GM18907 (cell line): ENCODE measurements around the gene HOXB3.

Source experiments
- ATAC-seq: cut with Tn5 transposase; IDR thresholded peaks from one replicate; pipeline ENCODE4 v1.9.1; 2021; ENCODE audit warnings: mild to moderate bottlenecking, moderate library complexity; ENCODE audit not compliant: unreplicated experiment

The HOXB3 gene

GRCh38 chr17:48613862-48614694 is 24.0 kb upstream of the HOXB3 start:
- ATAC-seq: no peak

GRCh38 chr17:48612854-48613691 is 23.0 kb upstream of the HOXB3 start:
- no peak for ATAC-seq

GRCh38 chr17:48612456-48612853 is 22.4 kb upstream of the HOXB3 start:
- ATAC-seq: no peak

DNA sequence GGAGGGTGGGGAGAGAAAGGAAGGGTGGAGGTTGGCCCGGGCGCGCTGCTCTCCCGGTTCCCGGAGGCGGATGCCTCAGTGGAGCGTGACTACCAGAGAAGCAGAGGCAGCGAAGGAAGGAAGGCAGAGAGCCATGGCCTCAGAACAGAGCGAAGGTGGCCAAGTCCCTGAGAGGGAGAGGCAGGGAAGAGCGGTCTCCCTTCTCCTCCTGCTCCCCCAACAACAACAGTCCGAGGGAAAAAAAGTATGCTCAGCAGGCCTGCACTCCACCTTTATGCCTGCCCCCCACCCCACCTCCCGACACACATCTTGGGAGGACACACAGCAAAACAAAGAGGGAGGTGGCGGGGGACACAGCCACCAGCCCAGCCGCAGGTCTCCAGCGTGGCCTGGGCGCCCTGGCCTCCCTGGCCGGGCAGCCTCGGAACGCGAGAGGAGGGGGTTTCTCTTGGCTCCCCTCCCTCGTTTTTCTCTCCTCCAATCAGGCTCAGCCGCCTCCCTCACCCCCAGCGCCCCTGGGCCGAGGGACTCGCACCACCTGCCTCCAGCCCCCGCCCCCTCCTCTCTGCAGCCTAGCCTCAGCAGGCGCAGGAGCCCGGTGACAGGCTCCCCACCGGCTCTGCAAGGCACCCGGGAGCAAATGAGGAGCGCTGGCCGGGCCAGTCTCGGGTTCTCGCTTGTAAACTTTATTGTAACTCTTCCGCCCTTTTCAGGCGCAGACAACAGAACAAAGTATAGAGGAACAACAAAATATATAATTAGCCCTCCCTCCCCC is 21.8 kb upstream of the HOXB3 start:
- no peak for ATAC-seq

- ATAC-seq: no peak
These were observed 21.2 kb upstream of the HOXB3 start for GRCh38 chr17:48611213-48611612.

- ATAC-seq: no peak
These were observed 20.5 kb upstream of the HOXB3 start, which contains the start of gene HOXB7 for GRCh38 chr17:48610282-48611211. Gene HOXB7 (minus strand): TSS chr17:48611017. CDS start chr17:48610918, 99 bp downstream.

DNA sequence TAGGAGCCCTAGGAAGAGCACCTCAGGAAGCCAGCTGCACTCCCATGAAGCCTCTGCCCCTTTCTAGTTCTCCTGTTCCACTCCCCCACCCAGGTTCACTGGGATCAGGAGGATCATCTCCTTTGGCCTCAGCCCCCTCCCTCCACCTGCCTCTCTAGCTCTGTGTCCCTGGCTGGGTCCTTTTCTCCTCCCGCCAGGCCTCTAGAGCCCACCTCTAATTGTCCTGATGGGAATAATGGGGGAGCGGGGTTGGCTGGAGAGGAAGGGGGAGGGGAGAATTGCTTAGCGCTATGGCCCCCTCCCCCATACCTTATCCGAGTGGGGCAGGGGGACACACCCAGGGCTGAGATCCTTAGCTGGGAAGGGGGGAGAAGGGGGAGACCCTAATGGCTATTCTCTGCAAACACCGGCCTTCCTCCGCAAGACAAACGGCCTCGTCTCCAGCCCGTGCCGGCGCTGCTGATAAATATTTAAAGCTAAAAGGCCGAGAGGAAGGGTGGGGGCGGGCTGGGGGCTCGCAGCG is 19.8 kb upstream of the HOXB3 start:
- no peak for ATAC-seq

- ATAC-seq: no peak
These were observed 19.0 kb upstream of the HOXB3 start for GRCh38 chr17:48609033-48609432.

DNA sequence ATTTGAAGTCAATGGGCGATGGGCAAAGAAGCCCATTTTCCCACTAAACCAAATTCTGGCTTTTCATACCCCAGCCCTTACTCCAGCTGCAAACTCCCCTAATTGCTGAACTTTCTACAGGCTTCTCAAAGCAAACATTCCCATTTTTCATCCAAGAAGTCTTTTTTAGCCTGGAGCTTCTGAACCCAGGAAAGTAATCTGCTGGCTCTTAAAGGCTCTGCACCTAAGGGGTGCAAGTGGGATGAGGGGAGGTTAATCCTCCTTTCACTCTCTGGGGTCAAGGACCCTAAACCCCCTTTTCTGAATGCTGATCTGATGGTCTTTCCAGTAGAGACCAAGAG is 18.4 kb upstream of the HOXB3 start:
- no peak for ATAC-seq

DNA sequence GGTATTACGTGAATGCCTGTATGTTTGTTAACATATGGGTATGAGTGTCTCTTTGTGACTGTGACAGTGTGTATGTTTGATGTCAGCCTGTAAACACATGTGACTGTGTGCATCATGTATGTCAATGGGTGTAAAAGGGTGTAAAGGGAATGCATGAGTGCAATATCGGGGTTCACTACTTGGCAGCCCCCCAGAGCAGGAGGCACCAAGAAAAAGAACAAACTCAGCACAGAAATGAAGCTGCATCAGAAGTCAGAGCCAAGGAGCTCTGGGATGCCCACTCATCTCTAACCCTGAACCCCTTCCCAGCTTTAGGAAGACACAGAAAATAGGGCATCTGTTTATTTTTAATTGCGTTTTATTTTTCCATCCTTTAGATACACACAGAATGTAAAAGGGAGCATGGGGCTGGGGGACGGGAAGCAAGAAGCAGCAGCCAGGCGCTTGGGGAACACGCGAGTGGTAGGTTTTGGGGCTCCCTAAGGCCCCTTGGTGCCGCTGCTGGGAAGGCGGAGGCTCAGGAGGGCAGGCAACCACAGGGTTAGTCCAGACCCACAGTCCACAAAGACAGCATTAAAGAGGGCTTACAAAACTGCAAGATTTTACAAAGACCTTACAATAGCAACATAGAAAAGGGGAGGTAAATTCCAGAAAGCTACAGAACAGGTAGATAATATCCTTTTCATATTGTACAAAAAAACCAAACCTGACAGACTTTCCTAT is 17.0 kb upstream of the HOXB3 start:
- no peak for ATAC-seq

DNA sequence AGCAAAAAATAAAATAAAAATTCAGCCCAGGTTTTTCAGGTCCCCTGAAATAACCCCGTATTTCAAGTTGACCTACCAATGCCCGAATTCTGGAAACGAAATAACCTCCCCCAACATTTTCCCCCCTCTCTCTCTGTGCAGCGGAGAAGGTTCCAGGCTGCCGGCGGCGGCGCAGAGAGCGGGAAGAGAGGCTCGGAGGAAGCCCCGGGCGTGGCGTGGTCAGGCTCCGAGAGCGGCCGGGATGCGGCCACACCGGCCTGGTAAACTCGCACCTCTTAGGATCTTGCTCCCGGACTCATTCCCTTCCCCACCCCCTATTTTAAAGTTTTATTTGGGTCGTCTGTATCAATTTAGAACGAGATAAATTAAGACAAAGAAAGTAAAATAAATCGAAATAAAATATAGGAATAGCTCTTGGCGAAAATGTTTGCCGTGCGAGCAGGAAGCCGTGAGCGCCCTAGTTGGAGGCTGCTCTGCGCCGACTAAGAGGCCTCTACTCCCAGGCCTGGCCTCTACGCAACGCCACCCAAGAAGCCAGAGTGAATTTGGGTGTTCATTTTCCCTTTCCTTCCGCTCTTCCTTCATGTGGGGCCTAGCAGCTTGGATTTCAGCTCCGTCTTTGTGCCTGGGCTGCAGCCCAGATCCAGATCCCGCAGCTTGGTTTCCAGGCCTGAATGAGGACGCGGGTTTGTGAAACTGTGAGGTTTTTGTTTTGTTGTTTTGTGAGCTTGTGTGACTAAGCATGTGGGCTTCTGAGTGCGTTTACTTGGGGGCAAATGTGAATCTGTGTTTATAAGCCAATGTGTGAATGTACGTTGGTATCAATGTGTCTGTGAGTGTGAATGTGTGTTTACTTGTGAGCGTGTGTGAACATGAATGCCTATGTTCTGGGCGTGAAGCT is 16.2 kb upstream of the HOXB3 start:
- ATAC-seq: no peak

DNA sequence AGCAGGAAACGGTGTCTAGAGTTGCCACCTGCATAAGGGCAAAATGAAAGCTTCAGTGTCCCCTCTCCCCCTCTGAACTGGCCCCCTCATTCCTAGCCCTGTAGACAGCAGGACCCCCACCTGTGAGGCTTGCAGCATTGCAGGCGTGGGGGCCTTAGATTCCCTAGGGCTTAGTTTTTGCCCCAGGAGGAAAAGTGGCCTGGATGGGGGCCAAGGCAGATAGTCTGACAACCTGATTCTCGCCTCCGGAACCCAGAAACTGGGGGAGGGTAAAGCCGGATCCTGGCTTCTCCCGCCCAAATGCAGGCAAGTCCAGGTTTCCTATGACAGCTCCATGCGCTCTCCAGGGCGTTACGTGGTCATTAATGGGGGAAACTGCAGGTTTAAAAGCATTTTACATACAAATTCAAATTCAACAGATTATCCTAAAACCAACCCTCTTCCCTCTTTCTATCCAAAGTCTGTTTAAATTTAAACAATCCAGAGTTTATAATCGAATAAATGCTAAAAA is 15.4 kb upstream of the HOXB3 start:
- ATAC-seq: no peak

GRCh38 chr17:48604770-48605329 is 14.8 kb upstream of the HOXB3 start, which contains the start of gene HOXB6:
Gene HOXB6 (minus strand): TSS chr17:48604986. CDS start chr17:48598150, 6,836 bp downstream.
- ATAC-seq: no peak

- no peak for ATAC-seq
These were observed 14.1 kb upstream of the HOXB3 start for GRCh38 chr17:48603959-48604769.

DNA sequence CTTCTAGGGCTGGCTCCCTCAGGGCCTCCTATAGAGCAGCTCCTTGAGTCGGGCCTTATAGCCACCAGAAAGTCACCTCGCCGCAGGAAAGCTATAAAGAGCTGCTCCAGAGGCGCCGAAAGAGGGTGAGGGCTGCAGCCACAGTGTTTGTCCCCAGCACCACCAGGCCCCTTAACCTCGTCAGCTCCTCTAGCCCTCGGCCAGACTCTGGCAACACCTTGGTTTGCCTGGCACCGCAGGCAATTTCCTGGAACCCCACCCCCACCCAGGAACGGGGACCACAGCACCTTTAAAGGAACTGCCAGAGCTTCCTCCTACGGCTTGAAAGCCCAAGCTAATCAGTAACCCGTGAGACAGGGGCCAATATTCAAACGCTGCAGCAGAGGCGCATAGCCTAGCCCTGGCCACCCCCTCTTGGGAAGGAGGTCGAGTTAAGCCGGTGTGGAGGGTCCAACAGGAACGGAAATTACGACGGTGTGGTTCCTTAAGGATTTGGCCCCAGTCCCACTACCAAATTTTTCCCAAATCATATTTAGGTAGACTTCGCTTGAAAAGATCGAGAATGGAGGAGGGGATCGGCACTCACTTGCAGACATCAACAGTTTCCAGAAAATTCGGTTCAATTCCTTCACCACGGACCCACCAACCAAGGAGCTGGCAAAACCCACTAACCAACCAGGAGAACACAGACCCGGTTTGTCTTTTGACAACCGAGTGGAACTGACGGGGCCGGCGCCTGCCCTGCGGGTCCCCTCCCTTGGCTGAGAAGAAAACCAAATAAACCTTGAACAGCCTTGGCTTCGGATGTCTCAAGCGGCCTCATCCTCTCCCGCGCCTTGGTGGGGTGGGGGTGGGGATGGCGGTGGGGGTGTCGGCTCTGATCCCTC is 11.7 kb upstream of the HOXB3 start:
- ATAC-seq: no peak

DNA sequence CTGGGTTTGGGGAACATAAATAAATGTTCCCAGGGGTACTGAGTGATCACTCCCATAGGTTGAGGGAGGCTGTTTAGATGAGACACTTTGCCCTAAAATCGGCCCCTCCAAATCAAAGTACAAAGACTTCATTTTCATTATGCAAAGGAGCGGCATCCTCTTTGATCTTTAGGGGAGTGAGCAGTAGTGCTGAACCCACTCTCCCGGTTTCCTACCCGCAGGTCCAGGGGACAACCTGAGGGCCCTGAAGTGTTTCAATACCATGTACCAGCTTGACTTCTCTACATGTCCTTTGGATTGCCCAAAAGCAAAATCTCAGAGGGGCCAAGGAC is 11.1 kb upstream of the HOXB3 start:
- no peak for ATAC-seq
